Neural cell (in vitro differentiated cells): ENCODE measurements around the gene SSR4. TPM values are rescaled to one million over a fixed set of nuclear protein-coding genes. Genes with fewer than 3 reads are reported as not detected.

Source experiments
- H2AFZ ChIP-seq: fragments of 200-600, 300-800 bp; sonication (generic), shearing (Covaris generic); 2 replicates; pipeline ENCODE4 v1.6.0; 2014; ENCODE audit warnings: low read depth, mild to moderate bottlenecking, antibody characterized with exemption, low read length, moderate library complexity
- H3F3A ChIP-seq: fragments of 200-600 bp; shearing (Covaris generic); 2 replicates; pipeline ENCODE4 v1.6.1; 2016; ENCODE audit warnings: mild to moderate bottlenecking, moderate library complexity, mixed read lengths, antibody characterized with exemption, low read length; ENCODE audit not compliant: insufficient read depth, poor library complexity, severe bottlenecking
- H3K27ac ChIP-seq: fragments of 200-600, 300-800 bp; sonication (generic), shearing (Covaris generic); 2 replicates; pipeline ENCODE4 v1.5.1; 2014; ENCODE audit warnings: mild to moderate bottlenecking, low read length, moderate library complexity
- H3K27me3 ChIP-seq: fragments of 300-800, 200-600 bp; sonication (generic), shearing (Covaris generic); 2 replicates; pipeline ENCODE4 v1.6.0; 2014; ENCODE audit warnings: mild to moderate bottlenecking, low read depth, low read length, moderate library complexity; ENCODE audit not compliant: insufficient read depth
- H3K36me3 ChIP-seq: fragments of 300-800, 200-600 bp; sonication (generic), shearing (Covaris generic); 2 replicates; pipeline ENCODE4 v1.5.1; 2014; ENCODE audit warnings: mild to moderate bottlenecking, antibody characterized with exemption, low read length, moderate library complexity; ENCODE audit not compliant: insufficient read depth
- H3K4me2 ChIP-seq: fragments of 300-800, 200-600 bp; sonication (generic), shearing (Covaris generic); 2 replicates; pipeline ENCODE4 v1.6.0; 2014; ENCODE audit warnings: mild to moderate bottlenecking, low read length
- H3K4me3 ChIP-seq: fragments of 300-800, 200-600 bp; sonication (generic), shearing (Covaris generic); 2 replicates; pipeline ENCODE4 v1.5.1; 2014; ENCODE audit warnings: mild to moderate bottlenecking, low read length, moderate library complexity
- H3K79me2 ChIP-seq: fragments of 200-600 bp; shearing (Covaris generic); replicated peaks from 2 replicates; pipeline ENCODE4 v1.6.0; 2014; ENCODE audit warnings: mild to moderate bottlenecking, low read length, moderate library complexity; ENCODE audit not compliant: insufficient read depth
- H3K9ac ChIP-seq: fragments of 300-800, 200-600 bp; sonication (generic), shearing (Covaris generic); 2 replicates; pipeline ENCODE4 v1.6.1; 2016; ENCODE audit warnings: mild to moderate bottlenecking, low read length, mixed read lengths
- H3K9me2 ChIP-seq: fragments of 200-600 bp; shearing (Covaris generic); 2 replicates; pipeline ENCODE4 v1.6.1; 2016; ENCODE audit warnings: mild to moderate bottlenecking, low read length, mixed read lengths; ENCODE audit not compliant: insufficient read depth
- H3K9me3 ChIP-seq: fragments of 200-600, 300-800 bp; sonication (generic), shearing (Covaris generic); 2 replicates; pipeline ENCODE4 v1.6.1; 2016; ENCODE audit warnings: mild to moderate bottlenecking, mixed run types, low read length, moderate library complexity, mixed read lengths
- H4K20me1 ChIP-seq: fragments of 200-600 bp; shearing (Covaris generic); 2 replicates; pipeline ENCODE4 v1.6.1; 2016; ENCODE audit warnings: mild to moderate bottlenecking, mixed run types; ENCODE audit not compliant: insufficient read depth
- EP300 ChIP-seq: fragments of 450-650 bp; conservative IDR thresholded peaks from 2 replicates; pipeline ENCODE4 v1.6.1; 2014; ENCODE audit warnings: antibody characterized with exemption, mild to moderate bottlenecking, moderate library complexity; ENCODE audit not compliant: poor library complexity, severe bottlenecking
- EZH2 ChIP-seq: fragments of 200-600, 300-800 bp; shearing (Covaris generic), sonication (generic); IDR thresholded peaks from 2 replicates; pipeline ENCODE4 v1.6.1; 2014; ENCODE audit warnings: antibody characterized with exemption, low read length, borderline replicate concordance, mild to moderate bottlenecking; ENCODE audit not compliant: insufficient read depth, poor library complexity, severe bottlenecking
- MXI1 ChIP-seq: fragments of 450-650 bp; conservative IDR thresholded peaks from 2 replicates; pipeline ENCODE4 v1.6.1; 2014; ENCODE audit warnings: antibody characterized with exemption, mild to moderate bottlenecking; ENCODE audit not compliant: poor library complexity, severe bottlenecking
- POLR2AphosphoS5 ChIP-seq: IDR thresholded peaks from 2 replicates; pipeline ENCODE4 v1.6.1; 2012
- RAD21 ChIP-seq: fragments of 450-650 bp; conservative IDR thresholded peaks from 2 replicates; pipeline ENCODE4 v1.6.1; 2014; ENCODE audit warnings: antibody characterized with exemption, mild to moderate bottlenecking, moderate library complexity
- REST ChIP-seq: IDR thresholded peaks from 2 replicates; pipeline ENCODE4 v1.6.1; 2012; ENCODE audit warnings: borderline replicate concordance
- SMC3 ChIP-seq: fragments of 450-650 bp; conservative IDR thresholded peaks from 2 replicates; pipeline ENCODE4 v1.6.1; 2014; ENCODE audit warnings: antibody characterized with exemption, mild to moderate bottlenecking, moderate library complexity; ENCODE audit not compliant: poor library complexity
- TAF1 ChIP-seq: IDR thresholded peaks from 2 replicates; pipeline ENCODE4 v1.6.1; 2012; ENCODE audit warnings: low read depth
- polyA plus RNA-seq: library from polyadenylated mRNA; depleted of rRNA; stranded (reverse); fragments of >200 nt; gene quantifications from 2 replicates; pipeline ENCODE4 v1.2.3, GENCODE V29; 2014
- TF ChIP-seq, protein P1 (sequence below): fragments of 450-650 bp; IDR thresholded peaks from 2 replicates; pipeline ENCODE4 v1.5.1; 2014; ENCODE audit warnings: antibody characterized with exemption, mild to moderate bottlenecking, moderate library complexity; ENCODE audit not compliant: poor library complexity, severe bottlenecking

SSR4 gene
- polyA plus RNA-seq, 1 donor from 2014 or later = 186 TPM

GRCh38 chrX:153804621-153805020, 10.2 kb downstream of the SSR4 start:
- Histone ChIP-seq H3K36me3 (no peaks in the 10 kb centered on the region), H3K27ac (no peak overlapping the region), H2AFZ (no peak overlapping the region), H4K20me1 (no peaks in the 10 kb centered on the region), H3K9me2 (no peaks in the 10 kb centered on the region), H3F3A (no peaks in the 10 kb centered on the region), H3K9me3 (no peaks in the 10 kb centered on the region), H3K79me2 (peaks cover 9% of the 10 kb centered on the region), H3K4me3 (no peak overlapping the region), H3K4me2 (no peak overlapping the region), H3K9ac (no peak overlapping the region), H3K27me3 (no peaks in the 10 kb centered on the region)
- TF ChIP-seq TAF1 (no peak), EP300 (no peak), EZH2 (no peak), MXI1 (no peak), SMC3 (no peak), REST (no peak), POLR2AphosphoS5 (no peak), RAD21 (no peak)
- TF ChIP-seq, protein P1, sequence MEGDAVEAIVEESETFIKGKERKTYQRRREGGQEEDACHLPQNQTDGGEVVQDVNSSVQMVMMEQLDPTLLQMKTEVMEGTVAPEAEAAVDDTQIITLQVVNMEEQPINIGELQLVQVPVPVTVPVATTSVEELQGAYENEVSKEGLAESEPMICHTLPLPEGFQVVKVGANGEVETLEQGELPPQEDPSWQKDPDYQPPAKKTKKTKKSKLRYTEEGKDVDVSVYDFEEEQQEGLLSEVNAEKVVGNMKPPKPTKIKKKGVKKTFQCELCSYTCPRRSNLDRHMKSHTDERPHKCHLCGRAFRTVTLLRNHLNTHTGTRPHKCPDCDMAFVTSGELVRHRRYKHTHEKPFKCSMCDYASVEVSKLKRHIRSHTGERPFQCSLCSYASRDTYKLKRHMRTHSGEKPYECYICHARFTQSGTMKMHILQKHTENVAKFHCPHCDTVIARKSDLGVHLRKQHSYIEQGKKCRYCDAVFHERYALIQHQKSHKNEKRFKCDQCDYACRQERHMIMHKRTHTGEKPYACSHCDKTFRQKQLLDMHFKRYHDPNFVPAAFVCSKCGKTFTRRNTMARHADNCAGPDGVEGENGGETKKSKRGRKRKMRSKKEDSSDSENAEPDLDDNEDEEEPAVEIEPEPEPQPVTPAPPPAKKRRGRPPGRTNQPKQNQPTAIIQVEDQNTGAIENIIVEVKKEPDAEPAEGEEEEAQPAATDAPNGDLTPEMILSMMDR = no peak

GRCh38 chrX:153805436-153805835, 11.0 kb downstream of the SSR4 start:
- H4K20me1 ChIP-seq = no peaks in the 10 kb centered on the region
- H3K27me3 ChIP-seq = no peaks in the 10 kb centered on the region
- no peak for TF ChIP-seq SMC3
- no peak for TF ChIP-seq REST
- TF ChIP-seq TAF1 = no peak
- no peak for TF ChIP-seq POLR2AphosphoS5
- no peak for TF ChIP-seq EP300
- TF ChIP-seq RAD21 = no peak
- no peak for TF ChIP-seq MXI1
- TF ChIP-seq, protein P1 = no peak
- TF ChIP-seq EZH2 = no peak
- no peak overlapping the region for H3K9ac ChIP-seq
- H3K36me3 ChIP-seq = no peaks in the 10 kb centered on the region
- no peak overlapping the region for H3K4me3 ChIP-seq
- H2AFZ ChIP-seq = no peak overlapping the region
- no peak overlapping the region for H3K27ac ChIP-seq
- no peak overlapping the region for H3K4me2 ChIP-seq
- no peaks in the 10 kb centered on the region for H3F3A ChIP-seq
- no peaks in the 10 kb centered on the region for H3K9me2 ChIP-seq
- peaks cover 10% of the 10 kb centered on the region for H3K79me2 ChIP-seq
- H3K9me3 ChIP-seq = no peaks in the 10 kb centered on the region
